Nephron progenitor cell (in vitro differentiated cells): Measurements from ENCODE around the gene DAAM2.

Experiments
- DNase-seq: peaks from one replicate; pipeline ENCODE4 v3.0.0; 2021
- H3K27ac Mint-ChIP-seq: 2 replicates; pipeline ENCODE4 v1.8.0; 2021; ENCODE audit warnings: mild to moderate bottlenecking, moderate library complexity, mixed read lengths
- H3K27me3 Mint-ChIP-seq: 2 replicates; pipeline ENCODE4 v1.8.0; 2021; ENCODE audit warnings: mild to moderate bottlenecking, low read depth, mixed read lengths; ENCODE audit not compliant: poor library complexity
- H3K36me3 Mint-ChIP-seq: 2 replicates; pipeline ENCODE4 v1.8.0; 2021; ENCODE audit warnings: low read depth, mixed read lengths
- H3K4me1 Mint-ChIP-seq: 2 replicates; pipeline ENCODE4 v1.8.0; 2021; ENCODE audit warnings: mixed read lengths
- H3K4me3 Mint-ChIP-seq: 2 replicates; pipeline ENCODE4 v1.8.0; 2021; ENCODE audit warnings: mild to moderate bottlenecking, moderate library complexity, mixed read lengths
- H3K9me3 Mint-ChIP-seq: 2 replicates; pipeline ENCODE4 v1.8.0; 2021; ENCODE audit warnings: mild to moderate bottlenecking, moderate library complexity, mixed read lengths
- CTCF ChIP-seq: fragments of 200-600 bp; sonication (generic); IDR thresholded peaks from 2 replicates; pipeline ENCODE4 v1.5.0; 2021; ENCODE audit warnings: antibody characterized with exemption

Gene DAAM2

GRCh38 chr6:39777661-39778060, 14.5 kb upstream of the DAAM2 start:
- no peak for DNase-seq
- Mint-ChIP-seq H3K4me3 (peak overlapping the region; percentile 29), H3K4me1 (peaks cover 39% of the 10 kb centered on the region), H3K27me3 (peaks cover 23% of the 10 kb centered on the region), H3K9me3 (peaks cover 8% of the 10 kb centered on the region), H3K27ac (peak overlapping the region; percentile 98), H3K36me3 (no peaks in the 10 kb centered on the region)
- no peak for TF ChIP-seq CTCF

- no peak overlapping the region for H3K27ac Mint-ChIP-seq
- peaks cover 18% of the 10 kb centered on the region for H3K27me3 Mint-ChIP-seq
- TF ChIP-seq CTCF: no peak
- H3K4me3 Mint-ChIP-seq: peak overlapping the region; percentile 15
- no peak for DNase-seq
- peaks cover 3% of the 10 kb centered on the region for H3K36me3 Mint-ChIP-seq
- peaks cover 18% of the 10 kb centered on the region for H3K9me3 Mint-ChIP-seq
- H3K4me1 Mint-ChIP-seq: peaks cover 39% of the 10 kb centered on the region
Measured at GRCh38 chr6:39778581-39779255, 13.5 kb upstream of the DAAM2 start.

- no peak overlapping the region for H3K4me3 Mint-ChIP-seq
- H3K27ac Mint-ChIP-seq: no peak overlapping the region
- H3K9me3 Mint-ChIP-seq: peaks cover 32% of the 10 kb centered on the region
- H3K27me3 Mint-ChIP-seq: peaks cover 5% of the 10 kb centered on the region
- no peaks in the 10 kb centered on the region for H3K4me1 Mint-ChIP-seq
- peaks cover 5% of the 10 kb centered on the region for H3K36me3 Mint-ChIP-seq
- TF ChIP-seq CTCF: no peak
- no peak for DNase-seq
Measured at GRCh38 chr6:39785281-39785680, 6.9 kb upstream of the DAAM2 start.

GRCh38 chr6:39786649-39787048, 5.5 kb upstream of the DAAM2 start:
- no peak for TF ChIP-seq CTCF
- peaks cover 5% of the 10 kb centered on the region for H3K36me3 Mint-ChIP-seq
- H3K27ac Mint-ChIP-seq: no peak overlapping the region
- peaks cover 3% of the 10 kb centered on the region for H3K27me3 Mint-ChIP-seq
- H3K9me3 Mint-ChIP-seq: peaks cover 32% of the 10 kb centered on the region
- DNase-seq: no peak
- no peak overlapping the region for H3K4me3 Mint-ChIP-seq
- H3K4me1 Mint-ChIP-seq: peaks cover 8% of the 10 kb centered on the region

GRCh38 chr6:39787322-39787721, 4.9 kb upstream of the DAAM2 start:
- peaks cover 14% of the 10 kb centered on the region for H3K4me1 Mint-ChIP-seq
- no peak for DNase-seq
- peaks cover 3% of the 10 kb centered on the region for H3K27me3 Mint-ChIP-seq
- peaks cover 5% of the 10 kb centered on the region for H3K36me3 Mint-ChIP-seq
- H3K4me3 Mint-ChIP-seq: no peak overlapping the region
- no peak for TF ChIP-seq CTCF
- H3K27ac Mint-ChIP-seq: no peak overlapping the region
- H3K9me3 Mint-ChIP-seq: peaks cover 27% of the 10 kb centered on the region

GRCh38 chr6:39790772-39791171, 1.4 kb upstream of the DAAM2 start:
- H3K36me3 Mint-ChIP-seq: peaks cover 4% of the 10 kb centered on the region
- peak overlapping the region; percentile 85 for H3K4me3 Mint-ChIP-seq
- H3K27me3 Mint-ChIP-seq: peaks cover 7% of the 10 kb centered on the region
- no peak for TF ChIP-seq CTCF
- no peaks in the 10 kb centered on the region for H3K9me3 Mint-ChIP-seq
- H3K4me1 Mint-ChIP-seq: peaks cover 46% of the 10 kb centered on the region
- no peak for DNase-seq
- H3K27ac Mint-ChIP-seq: no peak overlapping the region
